Upper lobe of right lung (tissue), 1 donor: Measurements from ENCODE around the gene NF1. TPM values are rescaled to one million over a fixed set of nuclear protein-coding genes. Genes with fewer than 3 reads are reported as not detected.

ENCODE experiments used
- ATAC-seq: fragments of 200-7000 bp; cut with Tn5 transposase; one replicate; pipeline ENCODE4 v1.9.1; 2020; ENCODE audit warnings: mild to moderate bottlenecking, moderate library complexity
- DNase-seq: peaks from one replicate; pipeline ENCODE4 v3.0.0-alpha.2; 2020
- H3K27ac ChIP-seq: fragments of 200-600 bp; one replicate; pipeline ENCODE4 v1.8.0; 2022
- H3K27me3 ChIP-seq: fragments of 200-600 bp; one replicate; pipeline ENCODE4 v1.8.0; 2022; ENCODE audit warnings: mild to moderate bottlenecking
- H3K36me3 ChIP-seq: fragments of 200-600 bp; one replicate; pipeline ENCODE4 v1.8.0; 2022
- H3K4me1 ChIP-seq: fragments of 200-600 bp; one replicate; pipeline ENCODE4 v1.8.0; 2022
- H3K4me3 ChIP-seq: fragments of 200-600 bp; one replicate; pipeline ENCODE4 v1.8.0; 2022; ENCODE audit warnings: mild to moderate bottlenecking
- H3K9me3 ChIP-seq: fragments of 200-600 bp; one replicate; pipeline ENCODE4 v1.8.0; 2022
- CTCF ChIP-seq: fragments of 200-600 bp; IDR thresholded peaks from one replicate; pipeline ENCODE4 v1.8.0; 2022; ENCODE audit warnings: antibody characterized with exemption
- intact Hi-C: fragments of 100-400 bp; cut with DNase I; formaldehyde crosslinking; loops from one replicate; pipeline ENCODE4 v1.11.0; 2022
- total RNA-seq: library from RNA; stranded (reverse); fragmentation: NEBNext Ultra II Directional; extraction: Animal tissue kit (Norgen Biotek cat#: 25700); gene quantifications from one replicate; pipeline ENCODE4 v1.2.1, GENCODE V29; 2021
- donor health status: DM: no; HTN: yes; CAD: no; lungs with severe emphysema.

NF1 gene
- total RNA-seq, 1 donor from 2014 or later: 61.6 TPM

GRCh38 chr17:31051506-31051905 is 43.3 kb upstream of the NF1 start:
- intact Hi-C loops: no loop called here
- no peaks in the 10 kb centered on the region for H3K36me3 ChIP-seq
- H3K4me3 ChIP-seq: no peak overlapping the region
- H3K9me3 ChIP-seq: no peaks in the 10 kb centered on the region
- no peaks in the 10 kb centered on the region for H3K27me3 ChIP-seq
- peak; percentile 63 for ATAC-seq
- peaks cover 11% of the 10 kb centered on the region for H3K4me1 ChIP-seq
- no peak for DNase-seq
- no peak for TF ChIP-seq CTCF
- no peak overlapping the region for H3K27ac ChIP-seq

GRCh38 chr17:31052187-31052889 is 42.4 kb upstream of the NF1 start:
- intact Hi-C loops: no loop called here

GRCh38 chr17:31053071-31053470 is 41.7 kb upstream of the NF1 start:
- Histone ChIP-seq H3K4me3 (no peak overlapping the region), H3K27me3 (no peaks in the 10 kb centered on the region), H3K4me1 (peaks cover 11% of the 10 kb centered on the region), H3K36me3 (no peaks in the 10 kb centered on the region), H3K9me3 (no peaks in the 10 kb centered on the region), H3K27ac (no peak overlapping the region)
- DNase-seq (no peak), ATAC-seq (no peak)
- intact Hi-C loops: no loop called here
- TF ChIP-seq CTCF: no peak

More at GRCh38 chr17:31052187-31052889, 42.4 kb upstream of the NF1 start:
- H3K9me3 ChIP-seq: no peaks in the 10 kb centered on the region
- peak; percentile 72 for ATAC-seq
- H3K36me3 ChIP-seq: no peaks in the 10 kb centered on the region
- DNase-seq: no peak
- H3K27me3 ChIP-seq: no peaks in the 10 kb centered on the region
- no peak for TF ChIP-seq CTCF
- no peak overlapping the region for H3K27ac ChIP-seq
- peaks cover 11% of the 10 kb centered on the region for H3K4me1 ChIP-seq
- no peak overlapping the region for H3K4me3 ChIP-seq

DNA sequence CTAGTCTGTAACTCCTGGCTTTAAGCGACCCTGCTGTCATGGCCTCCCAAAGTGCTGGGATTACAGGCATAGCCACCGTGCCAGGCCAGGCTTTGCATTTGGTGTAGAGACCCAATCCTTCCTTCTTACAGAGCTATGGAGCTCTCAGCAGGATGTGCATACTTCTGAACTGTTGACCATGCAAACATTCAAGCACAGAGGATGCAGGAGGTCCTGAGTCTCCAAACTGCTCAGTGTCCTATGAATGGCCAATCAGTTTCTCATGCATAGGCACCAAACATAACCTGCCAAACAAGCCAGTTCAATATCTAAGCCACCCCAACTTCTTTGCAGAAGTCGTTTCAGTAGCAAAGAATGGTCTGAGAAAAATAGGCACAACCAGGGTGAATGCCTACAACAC is 40.0 kb upstream of the NF1 start:
- Histone ChIP-seq H3K4me1 (peaks cover 11% of the 10 kb centered on the region), H3K27me3 (no peaks in the 10 kb centered on the region), H3K27ac (no peak overlapping the region), H3K9me3 (no peaks in the 10 kb centered on the region), H3K36me3 (no peaks in the 10 kb centered on the region), H3K4me3 (no peak overlapping the region)
- TF ChIP-seq CTCF: no peak
- intact Hi-C loops: no loop called here
- ATAC-seq (no peak), DNase-seq (no peak)

DNA sequence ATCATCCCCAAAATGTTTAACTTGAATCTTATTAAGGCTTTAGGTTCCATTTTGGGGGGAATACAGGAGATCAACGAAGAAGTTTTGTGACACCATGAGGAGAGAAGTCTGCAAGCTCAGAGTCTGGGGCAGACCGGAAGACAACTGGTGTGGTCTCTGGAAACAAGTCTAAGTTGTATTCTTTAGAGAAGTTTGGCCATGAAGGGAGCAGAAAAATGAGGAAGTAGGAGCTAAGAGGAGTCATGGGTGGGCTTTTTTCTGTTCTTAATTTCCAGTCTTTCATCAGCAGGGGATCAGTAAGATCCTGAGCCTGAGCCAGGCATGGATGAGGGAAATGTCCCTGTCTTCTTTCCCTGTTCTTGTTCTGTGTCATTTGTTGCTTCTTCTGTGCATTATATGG is 35.8 kb upstream of the NF1 start:
- Histone ChIP-seq H3K4me1 (no peaks in the 10 kb centered on the region), H3K4me3 (no peak overlapping the region), H3K27me3 (no peaks in the 10 kb centered on the region), H3K36me3 (no peaks in the 10 kb centered on the region), H3K27ac (no peak overlapping the region), H3K9me3 (no peaks in the 10 kb centered on the region)
- TF ChIP-seq CTCF: no peak
- DNase-seq (no peak), ATAC-seq (peak; percentile 31)
- intact Hi-C loops: no loop called here
